Loucy (cell line): ENCODE measurements around the gene PBX1.

Experiments
- H2AFZ ChIP-seq: fragments of 200-600 bp; sonication (generic); 2 replicates; pipeline ENCODE4 v1.6.0; 2016; ENCODE audit warnings: antibody characterized with exemption, mild to moderate bottlenecking, low read length, moderate library complexity
- H3F3A ChIP-seq: fragments of 200-600 bp; 2 replicates; pipeline ENCODE4 v1.6.0; 2016; ENCODE audit warnings: antibody characterized with exemption, low read depth, mild to moderate bottlenecking
- H3K27me3 ChIP-seq: fragments of 200-600 bp; sonication (generic); 2 replicates; pipeline ENCODE4 v1.6.1; 2014; ENCODE audit warnings: low read length, mild to moderate bottlenecking; ENCODE audit not compliant: insufficient read depth, poor library complexity, severe bottlenecking
- H3K36me3 ChIP-seq: fragments of 200-600 bp; sonication (generic); 2 replicates; pipeline ENCODE4 v1.6.1; 2016; ENCODE audit warnings: low read length; ENCODE audit not compliant: insufficient read depth
- H3K4me1 ChIP-seq: fragments of 200-600 bp; sonication (generic); 2 replicates; pipeline ENCODE4 v1.5.1; 2014; ENCODE audit warnings: low read length, mild to moderate bottlenecking; ENCODE audit not compliant: insufficient read depth, poor library complexity, severe bottlenecking
- H3K4me2 ChIP-seq: fragments of 200-600 bp; sonication (generic); 2 replicates; pipeline ENCODE4 v1.6.0; 2014; ENCODE audit warnings: antibody characterized with exemption, low read length, low read depth, mild to moderate bottlenecking; ENCODE audit not compliant: poor library complexity, severe bottlenecking
- H3K4me3 ChIP-seq: fragments of 200-600 bp; sonication (generic); 2 replicates; pipeline ENCODE4 v1.5.1; 2014; ENCODE audit warnings: low read length, mild to moderate bottlenecking, mixed read lengths; ENCODE audit not compliant: poor library complexity, severe bottlenecking
- H3K79me2 ChIP-seq: fragments of 200-600 bp; sonication (generic); 2 replicates; pipeline ENCODE4 v1.6.1; 2014; ENCODE audit warnings: low read length; ENCODE audit not compliant: insufficient read depth
- H3K9ac ChIP-seq: fragments of 200-600 bp; sonication (generic); 2 replicates; pipeline ENCODE4 v1.6.0; 2014; ENCODE audit warnings: mild to moderate bottlenecking, low read depth, low read length, moderate library complexity; ENCODE audit not compliant: poor library complexity, severe bottlenecking
- H3K9me2 ChIP-seq: fragments of 200-600 bp; sonication (generic); replicated peaks from 2 replicates; pipeline ENCODE4 v1.6.1; 2016; ENCODE audit warnings: low read depth, low read length, mixed read lengths
- H3K9me3 ChIP-seq: fragments of 200-600 bp; sonication (generic); 2 replicates; pipeline ENCODE4 v1.6.1; 2014; ENCODE audit warnings: mild to moderate bottlenecking, antibody characterized with exemption, low read length, low read depth; ENCODE audit not compliant: insufficient read depth
- H4K20me1 ChIP-seq: fragments of 200-600 bp; sonication (generic); 2 replicates; pipeline ENCODE4 v1.6.0; 2014; ENCODE audit warnings: antibody characterized with exemption, low read length, mild to moderate bottlenecking; ENCODE audit not compliant: insufficient read depth, poor library complexity, severe bottlenecking
- EZH2phosphoT487 ChIP-seq: fragments of 200-600 bp; IDR thresholded peaks from 2 replicates; pipeline ENCODE4 v1.6.1; 2018; ENCODE audit warnings: antibody characterized with exemption, mild to moderate bottlenecking, moderate library complexity, borderline replicate concordance
- TF ChIP-seq, protein P1 (sequence below): fragments of 200-600 bp; sonication (generic); conservative IDR thresholded peaks from 2 replicates; pipeline ENCODE4 v1.5.1; 2014; ENCODE audit warnings: mild to moderate bottlenecking, antibody characterized with exemption, low read length

Gene PBX1

GRCh38 chr1:164515231-164515630 is 43.8 kb upstream of the PBX1 start:
- Histone ChIP-seq H3K36me3 (no peaks in the 10 kb centered on the region), H3K4me1 (no peaks in the 10 kb centered on the region), H3K27me3 (no peaks in the 10 kb centered on the region), H4K20me1 (no peaks in the 10 kb centered on the region), H2AFZ (no peak overlapping the region), H3K4me3 (no peak overlapping the region), H3K79me2 (no peaks in the 10 kb centered on the region), H3K9ac (no peak overlapping the region), H3K4me2 (no peak overlapping the region), H3F3A (no peaks in the 10 kb centered on the region), H3K9me2 (no peaks in the 10 kb centered on the region), H3K9me3 (no peaks in the 10 kb centered on the region)
- TF ChIP-seq EZH2phosphoT487: no peak
- TF ChIP-seq, protein P1, sequence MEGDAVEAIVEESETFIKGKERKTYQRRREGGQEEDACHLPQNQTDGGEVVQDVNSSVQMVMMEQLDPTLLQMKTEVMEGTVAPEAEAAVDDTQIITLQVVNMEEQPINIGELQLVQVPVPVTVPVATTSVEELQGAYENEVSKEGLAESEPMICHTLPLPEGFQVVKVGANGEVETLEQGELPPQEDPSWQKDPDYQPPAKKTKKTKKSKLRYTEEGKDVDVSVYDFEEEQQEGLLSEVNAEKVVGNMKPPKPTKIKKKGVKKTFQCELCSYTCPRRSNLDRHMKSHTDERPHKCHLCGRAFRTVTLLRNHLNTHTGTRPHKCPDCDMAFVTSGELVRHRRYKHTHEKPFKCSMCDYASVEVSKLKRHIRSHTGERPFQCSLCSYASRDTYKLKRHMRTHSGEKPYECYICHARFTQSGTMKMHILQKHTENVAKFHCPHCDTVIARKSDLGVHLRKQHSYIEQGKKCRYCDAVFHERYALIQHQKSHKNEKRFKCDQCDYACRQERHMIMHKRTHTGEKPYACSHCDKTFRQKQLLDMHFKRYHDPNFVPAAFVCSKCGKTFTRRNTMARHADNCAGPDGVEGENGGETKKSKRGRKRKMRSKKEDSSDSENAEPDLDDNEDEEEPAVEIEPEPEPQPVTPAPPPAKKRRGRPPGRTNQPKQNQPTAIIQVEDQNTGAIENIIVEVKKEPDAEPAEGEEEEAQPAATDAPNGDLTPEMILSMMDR: no peak

DNA sequence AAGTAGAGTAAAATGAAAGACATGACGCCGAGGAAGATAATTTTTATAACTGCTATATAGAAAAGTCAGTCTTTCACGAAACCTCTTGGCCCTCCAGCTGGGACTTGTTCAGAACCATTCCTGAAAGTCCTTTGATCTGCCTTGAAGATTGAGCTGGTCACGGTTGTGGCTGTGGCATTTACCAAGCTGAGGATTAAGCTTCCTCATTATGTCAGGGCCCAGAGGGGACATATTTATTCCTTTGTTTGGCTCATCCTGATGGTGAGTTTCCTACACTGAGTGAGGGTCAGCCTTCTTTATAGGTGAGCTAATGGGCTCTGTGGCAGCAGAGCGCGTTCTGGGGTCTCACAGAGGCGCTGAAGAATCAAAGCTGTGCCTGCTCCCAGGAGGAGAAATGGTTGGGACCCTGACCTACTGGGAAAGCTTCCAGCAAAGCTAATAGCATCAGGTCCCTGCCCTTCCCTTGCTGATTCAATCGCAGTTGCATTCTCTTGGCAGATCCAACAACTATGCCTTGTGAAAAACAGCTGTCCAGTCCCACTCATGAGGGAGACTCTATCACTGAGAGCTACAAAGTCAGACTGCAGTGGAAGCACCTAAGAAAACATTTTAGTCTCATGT is 43.2 kb upstream of the PBX1 start:
- Histone ChIP-seq H3K4me1 (no peaks in the 10 kb centered on the region), H4K20me1 (no peaks in the 10 kb centered on the region), H3K9me3 (no peaks in the 10 kb centered on the region), H3K36me3 (no peaks in the 10 kb centered on the region), H3F3A (no peaks in the 10 kb centered on the region), H3K4me3 (no peak overlapping the region), H3K9ac (no peak overlapping the region), H3K9me2 (no peaks in the 10 kb centered on the region), H3K4me2 (no peak overlapping the region), H3K27me3 (no peaks in the 10 kb centered on the region), H2AFZ (no peak overlapping the region), H3K79me2 (no peaks in the 10 kb centered on the region)
- TF ChIP-seq EZH2phosphoT487: no peak
- TF ChIP-seq, protein P1: no peak

DNA sequence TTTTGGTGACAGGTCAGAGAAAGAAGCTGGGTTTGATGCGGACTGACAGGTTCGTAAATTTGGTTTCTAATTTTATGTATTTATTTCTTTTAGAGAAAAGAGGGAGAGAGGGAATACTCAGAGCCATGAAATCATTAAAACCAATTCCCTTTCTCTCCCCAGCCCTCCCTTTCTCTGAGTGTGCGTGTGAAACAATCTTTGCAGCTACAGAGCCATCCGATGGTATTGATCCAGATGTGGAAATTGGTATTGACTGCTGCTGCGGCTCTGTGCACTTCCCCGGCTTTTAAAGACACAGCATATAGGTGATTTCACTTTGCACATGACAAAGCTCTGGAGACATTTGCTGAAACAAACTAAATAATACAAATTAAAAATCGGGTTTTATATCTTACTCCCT is 42.4 kb upstream of the PBX1 start:
- no peak overlapping the region for H2AFZ ChIP-seq
- H3K27me3 ChIP-seq: no peaks in the 10 kb centered on the region
- TF ChIP-seq, protein P1: no peak
- no peak for TF ChIP-seq EZH2phosphoT487

More for the DNA sequence above, 42.4 kb upstream of the PBX1 start:
- Histone ChIP-seq H3K9me2 (no peaks in the 10 kb centered on the region), H3F3A (no peaks in the 10 kb centered on the region), H4K20me1 (no peaks in the 10 kb centered on the region), H3K4me2 (no peak overlapping the region), H3K9me3 (no peaks in the 10 kb centered on the region), H3K4me1 (no peaks in the 10 kb centered on the region), H3K4me3 (no peak overlapping the region), H3K36me3 (no peaks in the 10 kb centered on the region), H3K79me2 (no peaks in the 10 kb centered on the region), H3K9ac (no peak overlapping the region)
